ENCODE data around the gene GAGE12C. TPM values are rescaled to one million over a fixed set of nuclear protein-coding genes. Genes with fewer than 3 reads are reported as not detected.
"Not testable (repeated sequence)": the region's sequence is repeated elsewhere in the genome, so short reads cannot be mapped to it uniquely, and the experiment has no call there.

GAGE12C gene, protein sequence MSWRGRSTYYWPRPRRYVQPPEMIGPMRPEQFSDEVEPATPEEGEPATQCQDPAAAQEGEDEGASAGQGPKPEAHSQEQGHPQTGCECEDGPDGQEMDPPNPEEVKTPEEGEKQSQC
- not detected for total RNA-seq
- long read RNA-seq, result 0 reads

DNA sequence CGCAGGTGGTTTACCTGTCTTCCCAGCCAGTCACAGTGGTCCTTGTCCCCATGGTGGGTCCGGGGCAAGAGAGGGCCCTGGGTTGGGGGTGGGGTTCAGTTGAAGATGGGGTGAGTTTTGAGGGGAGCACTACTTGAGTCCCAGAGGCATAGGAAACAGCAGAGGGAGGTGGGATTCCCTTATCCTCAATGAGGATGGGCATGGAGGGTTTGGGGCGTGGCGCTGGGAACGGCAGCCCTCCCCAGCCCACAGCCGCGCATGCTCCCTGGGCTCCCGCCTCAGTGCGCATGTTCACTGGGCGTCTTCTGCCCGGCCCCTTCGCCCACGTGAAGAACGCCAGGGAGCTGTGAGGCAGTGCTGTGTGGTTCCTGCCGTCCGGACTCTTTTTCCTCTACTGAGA is at the start of gene GAGE12C:
TSS of gene GAGE12C (plus strand) at position 301 of the 400 bp plus-strand sequence. CDS start 1,155 bp downstream, outside the sequence.
- DNase-seq; ATAC-seq (ENCODE audit: poor library complexity); intact Hi-C loops (cut with DNase I): not testable (repeated sequence)

DNA sequence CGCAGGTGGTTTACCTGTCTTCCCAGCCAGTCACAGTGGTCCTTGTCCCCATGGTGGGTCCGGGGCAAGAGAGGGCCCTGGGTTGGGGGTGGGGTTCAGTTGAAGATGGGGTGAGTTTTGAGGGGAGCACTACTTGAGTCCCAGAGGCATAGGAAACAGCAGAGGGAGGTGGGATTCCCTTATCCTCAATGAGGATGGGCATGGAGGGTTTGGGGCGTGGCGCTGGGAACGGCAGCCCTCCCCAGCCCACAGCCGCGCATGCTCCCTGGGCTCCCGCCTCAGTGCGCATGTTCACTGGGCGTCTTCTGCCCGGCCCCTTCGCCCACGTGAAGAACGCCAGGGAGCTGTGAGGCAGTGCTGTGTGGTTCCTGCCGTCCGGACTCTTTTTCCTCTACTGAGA is 9.5 kb downstream of the GAGE12C start, which contains the start of gene GAGE12D:
TSS of gene GAGE12D (plus strand) at position 301 of the 400 bp plus-strand sequence. CDS start 1,155 bp downstream, outside the sequence.
- DNase-seq; intact Hi-C loops (cut with DNase I); ATAC-seq (ENCODE audit: poor library complexity): not testable (repeated sequence)

DNA sequence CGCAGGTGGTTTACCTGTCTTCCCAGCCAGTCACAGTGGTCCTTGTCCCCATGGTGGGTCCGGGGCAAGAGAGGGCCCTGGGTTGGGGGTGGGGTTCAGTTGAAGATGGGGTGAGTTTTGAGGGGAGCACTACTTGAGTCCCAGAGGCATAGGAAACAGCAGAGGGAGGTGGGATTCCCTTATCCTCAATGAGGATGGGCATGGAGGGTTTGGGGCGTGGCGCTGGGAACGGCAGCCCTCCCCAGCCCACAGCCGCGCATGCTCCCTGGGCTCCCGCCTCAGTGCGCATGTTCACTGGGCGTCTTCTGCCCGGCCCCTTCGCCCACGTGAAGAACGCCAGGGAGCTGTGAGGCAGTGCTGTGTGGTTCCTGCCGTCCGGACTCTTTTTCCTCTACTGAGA is 19.0 kb downstream of the GAGE12C start, which contains the start of gene GAGE12E:
TSS of gene GAGE12E (plus strand) at position 301 of the 400 bp plus-strand sequence. CDS start 1,155 bp downstream, outside the sequence.
- ATAC-seq (ENCODE audit: poor library complexity); intact Hi-C loops (cut with DNase I); DNase-seq: not testable (repeated sequence)

DNA sequence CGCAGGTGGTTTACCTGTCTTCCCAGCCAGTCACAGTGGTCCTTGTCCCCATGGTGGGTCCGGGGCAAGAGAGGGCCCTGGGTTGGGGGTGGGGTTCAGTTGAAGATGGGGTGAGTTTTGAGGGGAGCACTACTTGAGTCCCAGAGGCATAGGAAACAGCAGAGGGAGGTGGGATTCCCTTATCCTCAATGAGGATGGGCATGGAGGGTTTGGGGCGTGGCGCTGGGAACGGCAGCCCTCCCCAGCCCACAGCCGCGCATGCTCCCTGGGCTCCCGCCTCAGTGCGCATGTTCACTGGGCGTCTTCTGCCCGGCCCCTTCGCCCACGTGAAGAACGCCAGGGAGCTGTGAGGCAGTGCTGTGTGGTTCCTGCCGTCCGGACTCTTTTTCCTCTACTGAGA is 28.6 kb downstream of the GAGE12C start, which contains the start of gene GAGE12F:
TSS of gene GAGE12F (plus strand) at position 301 of the 400 bp plus-strand sequence. CDS start 1,155 bp downstream, outside the sequence.
- intact Hi-C loops (cut with DNase I); DNase-seq; ATAC-seq (ENCODE audit: poor library complexity): not testable (repeated sequence)

DNA sequence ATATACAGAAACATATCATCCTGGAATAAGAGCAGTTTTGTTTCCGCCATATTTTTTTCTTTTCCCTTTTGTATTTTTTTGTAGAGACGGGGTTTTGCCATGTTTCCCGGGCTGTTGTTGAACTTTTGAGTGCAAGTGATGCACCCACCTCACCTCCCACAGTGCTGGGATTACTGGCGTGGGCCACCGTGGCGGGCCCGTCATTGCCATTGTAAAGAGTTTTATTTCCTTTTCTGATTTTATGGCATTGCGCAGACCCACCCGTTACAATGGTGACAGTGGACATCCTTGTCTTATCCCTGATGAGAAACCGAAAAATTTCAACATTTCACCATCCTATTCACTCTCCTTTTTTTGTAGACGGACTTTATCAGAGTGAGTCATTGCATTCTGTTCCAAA is 36.8 kb downstream of the GAGE12C start:
- ATAC-seq (ENCODE audit: poor library complexity); intact Hi-C loops (cut with DNase I): not testable (repeated sequence)
- peak; percentile 25 for DNase-seq

DNA sequence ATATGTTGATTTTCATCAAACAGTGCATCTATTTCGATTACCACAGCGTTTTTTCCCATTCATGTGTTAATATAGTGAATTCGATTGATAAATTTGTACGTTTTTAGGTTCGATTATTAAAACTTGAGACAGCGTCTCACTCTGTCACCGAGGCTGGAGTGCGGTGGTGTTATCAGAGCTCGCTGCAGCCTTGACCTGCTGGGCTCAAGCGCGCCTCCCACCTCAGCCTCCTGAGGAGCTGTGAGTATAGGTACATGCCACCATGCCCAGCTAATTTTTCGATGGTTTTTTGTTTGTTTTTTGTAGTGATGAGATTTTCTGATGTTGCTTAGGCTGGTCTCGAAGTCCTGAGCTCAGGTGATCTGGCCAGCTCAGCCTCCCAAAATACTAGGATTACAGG is 37.2 kb downstream of the GAGE12C start:
- ATAC-seq (ENCODE audit: poor library complexity); DNase-seq; intact Hi-C loops (cut with DNase I): not testable (repeated sequence)

DNA sequence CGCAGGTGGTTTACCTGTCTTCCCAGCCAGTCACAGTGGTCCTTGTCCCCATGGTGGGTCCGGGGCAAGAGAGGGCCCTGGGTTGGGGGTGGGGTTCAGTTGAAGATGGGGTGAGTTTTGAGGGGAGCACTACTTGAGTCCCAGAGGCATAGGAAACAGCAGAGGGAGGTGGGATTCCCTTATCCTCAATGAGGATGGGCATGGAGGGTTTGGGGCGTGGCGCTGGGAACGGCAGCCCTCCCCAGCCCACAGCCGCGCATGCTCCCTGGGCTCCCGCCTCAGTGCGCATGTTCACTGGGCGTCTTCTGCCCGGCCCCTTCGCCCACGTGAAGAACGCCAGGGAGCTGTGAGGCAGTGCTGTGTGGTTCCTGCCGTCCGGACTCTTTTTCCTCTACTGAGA is 38.1 kb downstream of the GAGE12C start, which contains the start of gene GAGE12G:
TSS of gene GAGE12G (plus strand) at position 301 of the 400 bp plus-strand sequence. CDS start 1,155 bp downstream, outside the sequence.
- intact Hi-C loops (cut with DNase I), result not testable (repeated sequence)

DNA sequence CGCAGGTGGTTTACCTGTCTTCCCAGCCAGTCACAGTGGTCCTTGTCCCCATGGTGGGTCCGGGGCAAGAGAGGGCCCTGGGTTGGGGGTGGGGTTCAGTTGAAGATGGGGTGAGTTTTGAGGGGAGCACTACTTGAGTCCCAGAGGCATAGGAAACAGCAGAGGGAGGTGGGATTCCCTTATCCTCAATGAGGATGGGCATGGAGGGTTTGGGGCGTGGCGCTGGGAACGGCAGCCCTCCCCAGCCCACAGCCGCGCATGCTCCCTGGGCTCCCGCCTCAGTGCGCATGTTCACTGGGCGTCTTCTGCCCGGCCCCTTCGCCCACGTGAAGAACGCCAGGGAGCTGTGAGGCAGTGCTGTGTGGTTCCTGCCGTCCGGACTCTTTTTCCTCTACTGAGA is 47.7 kb downstream of the GAGE12C start, which contains the start of gene GAGE12H:
TSS of gene GAGE12H (plus strand) at position 301 of the 400 bp plus-strand sequence. CDS start 1,155 bp downstream, outside the sequence.
- DNase-seq; intact Hi-C loops (cut with DNase I); ATAC-seq (ENCODE audit: poor library complexity): not testable (repeated sequence)

More for the DNA sequence above, 38.1 kb downstream of the GAGE12C start, which contains the start of gene GAGE12G:
- ATAC-seq (ENCODE audit: poor library complexity); DNase-seq: not testable (repeated sequence)

Other genes with a start within 250 kb of the GAGE12C start
- not detected for gene GAGE10, start 228.5 kb upstream of the GAGE12C start, total RNA-seq
- not detected for gene GAGE12J, start 210.1 kb upstream of the GAGE12C start, total RNA-seq
- gene GAGE13, start 200.6 kb upstream of the GAGE12C start, total RNA-seq, result not detected
- gene GAGE12D, start 9.6 kb downstream of the GAGE12C start, total RNA-seq, result not detected
- gene GAGE12E, start 19.1 kb downstream of the GAGE12C start, total RNA-seq, result not detected
- not detected for gene GAGE12F, start 28.7 kb downstream of the GAGE12C start, total RNA-seq
- not detected for gene GAGE12G, start 38.2 kb downstream of the GAGE12C start, total RNA-seq
- gene GAGE12H, start 47.8 kb downstream of the GAGE12C start, total RNA-seq, result not detected
- gene GAGE2A, start 57.3 kb downstream of the GAGE12C start, total RNA-seq, result not detected
- not detected for gene GAGE1, start 66.8 kb downstream of the GAGE12C start, total RNA-seq
- not detected for gene PAGE1, start 163.8 kb downstream of the GAGE12C start, total RNA-seq

Measured in Right ventricle myocardium superior (tissue), 1 donor.